ENCODE measurements around the gene ZC3H7A.

Gene ZC3H7A

DNA sequence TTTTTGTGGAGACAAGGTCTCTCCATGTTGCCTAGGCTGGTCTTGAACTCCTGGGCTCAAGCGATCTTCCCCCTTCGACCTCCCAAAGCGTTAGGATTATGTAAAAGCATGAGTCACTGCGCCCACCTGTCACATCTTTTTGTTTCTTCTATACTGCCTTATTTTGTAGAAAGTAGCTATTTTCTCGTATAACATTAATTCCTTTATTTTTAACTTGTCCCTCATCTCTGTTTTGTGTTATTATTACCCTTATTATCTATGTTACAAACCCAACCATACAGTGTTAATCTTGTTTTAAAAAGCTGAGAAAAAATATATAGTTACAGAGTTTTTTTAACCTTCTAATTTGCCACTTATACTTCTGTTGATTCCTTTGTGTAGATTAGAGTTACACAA is 53.0 kb downstream of the ZC3H7A start:
- Mint-ChIP-seq H3K27ac (peak overlapping the region; percentile 95), H3K4me3 (peak overlapping the region; percentile 90), H3K27me3 (ENCODE audit: low read depth) (no peaks in the 10 kb centered on the region), H3K36me3 (ENCODE audit: low read depth) (peaks cover 28% of the 10 kb centered on the region), H3K9me3 (no peaks in the 10 kb centered on the region), H3K4me1 (ENCODE audit: low read depth) (peaks cover 38% of the 10 kb centered on the region)
- DNase-seq (ENCODE audit: low spot score), result no peak

DNA sequence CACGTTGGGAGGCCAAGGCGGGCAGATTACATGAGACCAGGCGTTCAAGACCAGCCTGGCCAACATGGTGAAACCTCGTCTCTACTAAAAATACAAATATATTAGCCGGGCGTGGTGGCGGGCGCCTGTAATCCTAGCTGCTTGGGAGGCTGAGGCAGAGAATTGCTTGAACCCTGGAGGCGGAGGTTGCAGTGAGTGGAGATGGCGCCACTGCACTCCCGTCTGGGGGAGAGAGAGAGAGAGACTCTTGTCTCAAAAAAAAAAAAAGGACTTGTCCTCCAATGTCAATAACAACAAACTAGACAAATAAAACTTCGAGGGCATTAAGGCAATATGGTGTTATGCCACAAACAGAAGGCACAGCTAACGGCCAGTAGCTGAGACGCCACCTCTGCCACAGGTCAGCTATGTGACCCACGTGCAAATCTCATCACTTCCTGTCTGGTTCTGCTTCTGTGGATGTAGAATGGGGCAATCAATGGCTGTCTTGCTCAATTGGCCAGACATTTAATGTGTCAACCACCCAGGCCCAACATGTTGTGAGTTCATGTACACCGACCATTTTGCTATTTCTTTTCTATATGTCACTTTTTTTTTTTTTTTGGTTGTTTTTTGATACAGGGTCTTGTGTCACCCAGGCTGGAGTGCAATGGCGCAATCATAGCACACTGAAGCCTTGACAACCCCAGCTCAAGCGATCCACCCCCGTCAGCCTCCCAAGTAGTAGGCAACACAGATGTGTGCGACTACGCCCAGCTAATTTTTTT is 53.6 kb downstream of the ZC3H7A start:
- DNase-seq (ENCODE audit: low spot score), result no peak
- Mint-ChIP-seq H3K36me3 (ENCODE audit: low read depth) (peaks cover 30% of the 10 kb centered on the region), H3K27ac (peak overlapping the region; percentile 95), H3K4me1 (ENCODE audit: low read depth) (peaks cover 43% of the 10 kb centered on the region), H3K4me3 (peak overlapping the region; percentile 90), H3K9me3 (no peaks in the 10 kb centered on the region), H3K27me3 (ENCODE audit: low read depth) (no peaks in the 10 kb centered on the region)

DNA sequence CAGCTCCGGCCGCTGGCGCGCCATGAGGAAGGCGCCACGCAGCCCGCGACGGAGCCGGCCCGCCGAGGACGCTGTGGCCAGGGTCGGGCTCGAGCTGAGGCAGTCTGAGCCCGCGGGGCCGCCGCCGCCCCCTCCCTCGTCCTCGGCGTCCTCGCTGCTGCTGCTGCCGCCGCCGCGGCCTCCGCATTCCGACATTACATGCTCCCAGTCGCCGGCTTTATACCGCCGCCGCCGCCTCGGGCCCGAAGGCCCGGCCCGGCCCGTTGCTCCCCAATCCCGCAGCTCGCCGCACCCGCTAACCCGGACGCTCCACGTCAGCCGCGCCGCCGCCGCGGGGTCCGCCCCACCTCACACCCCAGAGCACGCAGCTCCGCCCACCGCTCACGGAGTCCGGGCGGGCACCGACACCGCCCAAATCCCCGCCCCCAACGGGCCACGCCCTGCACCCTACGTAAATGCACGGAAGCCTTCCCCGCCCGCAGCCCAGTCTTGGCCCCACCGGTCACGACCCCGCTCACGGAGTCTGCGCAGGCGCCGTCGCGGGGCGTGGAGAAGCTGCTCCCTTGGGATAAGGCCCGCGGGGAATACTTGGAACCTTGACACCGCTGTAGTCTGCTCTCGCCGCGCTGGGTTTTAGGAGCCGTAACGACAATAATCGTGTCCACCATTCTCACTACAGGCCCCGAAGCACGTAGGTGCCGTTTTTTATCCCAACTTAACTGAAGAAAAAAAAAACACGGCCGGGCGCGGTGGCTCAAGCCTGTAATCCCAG is 54.3 kb downstream of the ZC3H7A start, which contains the start of gene TXNDC11:
TSS of gene TXNDC11 (minus strand) at position 322 of the 772 bp plus-strand sequence. CDS start at position 195, 127 bp downstream.
- H3K27me3 Mint-ChIP-seq (ENCODE audit: low read depth), result no peaks in the 10 kb centered on the region
- DNase-seq (ENCODE audit: low spot score), result peak; percentile 99
- H3K9me3 Mint-ChIP-seq, result no peaks in the 10 kb centered on the region
- peak within 1 kb of the TSS; percentile 98 for H3K4me3 Mint-ChIP-seq
- peaks cover 31% of the 10 kb centered on the region for H3K36me3 Mint-ChIP-seq (ENCODE audit: low read depth)
- peak within 1 kb of the TSS; percentile 98 for H3K27ac Mint-ChIP-seq
- H3K4me1 Mint-ChIP-seq (ENCODE audit: low read depth), result peaks cover 46% of the 10 kb centered on the region

DNA sequence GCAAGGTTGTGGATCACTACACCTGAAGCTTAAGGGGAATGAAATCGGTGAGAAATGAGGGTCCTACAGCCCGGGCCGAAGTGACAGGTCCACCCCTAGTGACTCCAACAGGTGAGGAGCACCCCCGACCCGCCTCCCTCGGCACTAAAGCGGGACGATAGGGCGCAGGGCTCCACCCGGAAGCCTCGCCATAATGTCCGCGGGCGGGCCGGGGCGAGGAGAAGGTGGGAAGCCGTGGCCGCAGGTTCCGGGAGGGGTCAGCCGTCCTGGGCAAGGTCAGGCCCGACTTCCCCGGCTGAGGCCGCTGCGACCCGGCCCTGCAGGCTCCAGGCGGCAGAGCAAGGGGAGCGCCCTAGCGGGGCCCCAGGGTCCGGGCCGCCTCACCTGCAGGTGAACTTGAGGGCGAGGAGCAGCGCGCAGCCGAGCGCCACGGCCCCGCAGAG is 54.9 kb downstream of the ZC3H7A start:
- Mint-ChIP-seq H3K36me3 (ENCODE audit: low read depth) (peaks cover 34% of the 10 kb centered on the region), H3K27ac (peak overlapping the region; percentile 98), H3K9me3 (no peaks in the 10 kb centered on the region), H3K4me1 (ENCODE audit: low read depth) (peaks cover 49% of the 10 kb centered on the region), H3K4me3 (peak overlapping the region; percentile 98), H3K27me3 (ENCODE audit: low read depth) (no peaks in the 10 kb centered on the region)
- DNase-seq (ENCODE audit: low spot score), result peak; percentile 47

DNA sequence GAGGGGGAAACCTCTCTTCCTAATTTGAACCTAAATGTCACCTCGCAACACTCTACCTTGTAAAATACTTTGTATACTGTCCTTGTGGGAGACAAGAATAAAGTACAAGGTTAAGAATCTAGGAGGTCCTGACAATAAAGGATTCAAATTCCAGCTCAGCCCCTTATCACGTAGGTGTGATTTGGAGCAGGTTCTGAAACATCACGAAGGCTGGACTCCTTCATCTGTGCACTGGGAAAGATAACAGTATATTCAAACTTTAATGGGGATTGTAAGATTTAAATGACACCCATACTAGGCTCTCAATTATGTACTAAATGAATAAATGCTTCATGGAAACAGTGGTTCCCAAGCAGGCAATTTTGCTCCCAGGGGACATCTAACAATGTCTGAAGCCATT is 56.5 kb downstream of the ZC3H7A start:
- H3K4me1 Mint-ChIP-seq (ENCODE audit: low read depth), result peaks cover 59% of the 10 kb centered on the region
- no peaks in the 10 kb centered on the region for H3K9me3 Mint-ChIP-seq

DNA sequence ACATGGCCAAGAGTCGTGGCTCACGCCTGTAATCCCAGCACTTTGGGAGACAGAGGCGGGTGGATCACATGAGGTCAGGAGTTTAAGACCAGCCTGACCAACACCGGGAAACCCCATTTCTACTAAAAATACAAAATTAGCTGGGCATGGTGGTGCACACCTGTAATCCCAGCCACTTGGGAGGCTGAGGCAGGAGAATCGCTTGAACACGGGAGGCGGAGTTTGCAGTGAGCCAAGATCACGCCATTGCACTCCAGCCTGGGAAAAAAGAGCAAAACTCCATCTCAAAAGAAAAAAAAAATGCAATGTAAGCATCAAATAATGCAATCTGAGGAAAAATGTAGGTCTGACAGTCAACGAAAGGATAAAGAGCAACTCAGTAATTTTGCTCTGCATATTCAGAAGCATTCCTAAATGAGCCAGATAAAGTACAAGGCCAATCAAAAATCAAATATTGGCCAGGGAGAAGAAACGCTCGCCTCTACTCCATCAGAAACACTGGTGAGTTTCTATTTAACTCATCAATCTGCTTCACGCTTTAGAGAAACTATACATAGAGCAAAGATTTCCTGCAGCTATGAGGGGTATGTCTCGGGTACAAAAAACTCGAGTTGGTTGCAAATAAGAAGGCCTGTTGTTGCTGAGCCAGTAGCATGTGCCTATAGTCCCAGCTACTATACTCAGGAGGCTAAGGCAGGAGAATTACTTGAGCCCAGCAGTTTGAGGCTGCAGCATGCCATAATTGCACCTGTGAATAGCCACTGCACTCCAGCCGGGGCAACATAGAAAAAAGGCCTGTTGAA is 58.1 kb downstream of the ZC3H7A start:
- Mint-ChIP-seq H3K9me3 (no peaks in the 10 kb centered on the region), H3K27ac (peak overlapping the region; percentile 51)

More for the DNA sequence above, 56.5 kb downstream of the ZC3H7A start:
- H3K27ac Mint-ChIP-seq, result peak overlapping the region; percentile 98
- no peak for DNase-seq (ENCODE audit: low spot score)
- peak overlapping the region; percentile 98 for H3K4me3 Mint-ChIP-seq
- peaks cover 48% of the 10 kb centered on the region for H3K36me3 Mint-ChIP-seq (ENCODE audit: low read depth)
- no peaks in the 10 kb centered on the region for H3K27me3 Mint-ChIP-seq (ENCODE audit: low read depth)

DNA sequence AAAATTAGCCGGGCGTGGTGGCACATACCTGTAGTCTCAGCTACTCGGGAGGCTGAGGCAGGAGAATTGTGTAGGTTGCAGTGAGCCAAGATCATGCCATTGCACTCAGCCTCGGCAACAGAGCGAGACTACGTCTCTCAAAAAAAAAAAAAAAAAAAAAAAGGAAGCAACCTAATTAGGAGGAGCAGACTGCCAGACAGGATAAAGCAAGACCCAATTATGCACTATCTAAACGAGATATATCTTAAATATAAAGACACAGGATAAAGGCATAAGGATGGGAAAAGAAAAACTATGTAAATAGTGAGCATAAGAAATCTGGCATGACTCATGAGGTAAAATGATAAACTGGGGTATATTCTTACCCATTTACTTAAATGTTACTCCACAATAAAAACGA is 59.3 kb downstream of the ZC3H7A start:
- Mint-ChIP-seq H3K4me3 (no peak overlapping the region), H3K27ac (no peak overlapping the region), H3K36me3 (ENCODE audit: low read depth) (peaks cover 65% of the 10 kb centered on the region), H3K9me3 (no peaks in the 10 kb centered on the region), H3K27me3 (ENCODE audit: low read depth) (no peaks in the 10 kb centered on the region), H3K4me1 (ENCODE audit: low read depth) (peaks cover 66% of the 10 kb centered on the region)
- DNase-seq (ENCODE audit: low spot score), result no peak

More for the DNA sequence above, 58.1 kb downstream of the ZC3H7A start:
- H3K4me3 Mint-ChIP-seq, result peak overlapping the region; percentile 98
- H3K27me3 Mint-ChIP-seq (ENCODE audit: low read depth), result no peaks in the 10 kb centered on the region
- peaks cover 66% of the 10 kb centered on the region for H3K4me1 Mint-ChIP-seq (ENCODE audit: low read depth)
- DNase-seq (ENCODE audit: low spot score), result no peak
- H3K36me3 Mint-ChIP-seq (ENCODE audit: low read depth), result peaks cover 57% of the 10 kb centered on the region

DNA sequence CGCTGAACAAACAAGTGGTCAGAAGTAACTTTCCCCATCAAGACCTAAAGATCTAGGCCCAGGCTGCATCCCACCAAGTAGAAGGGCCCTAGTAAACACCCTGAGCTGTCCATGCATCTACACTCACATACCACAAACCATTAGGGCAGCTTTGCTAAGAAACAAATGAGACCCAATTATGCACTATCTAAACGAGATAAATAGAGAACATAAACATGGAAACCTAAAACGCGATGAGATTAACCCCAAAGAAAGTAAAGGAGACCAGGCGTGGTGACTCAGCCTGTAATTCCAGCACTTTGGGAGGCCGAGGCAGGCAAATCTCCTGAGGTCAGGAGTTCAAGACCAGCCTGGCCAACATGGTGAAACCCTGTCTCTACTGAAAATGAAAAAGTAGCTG is 60.2 kb downstream of the ZC3H7A start:
- Mint-ChIP-seq H3K27me3 (ENCODE audit: low read depth) (no peaks in the 10 kb centered on the region), H3K4me1 (ENCODE audit: low read depth) (peaks cover 73% of the 10 kb centered on the region), H3K4me3 (no peak overlapping the region), H3K27ac (no peak overlapping the region), H3K36me3 (ENCODE audit: low read depth) (peaks cover 72% of the 10 kb centered on the region), H3K9me3 (no peaks in the 10 kb centered on the region)
- no peak for DNase-seq (ENCODE audit: low spot score)

DNA sequence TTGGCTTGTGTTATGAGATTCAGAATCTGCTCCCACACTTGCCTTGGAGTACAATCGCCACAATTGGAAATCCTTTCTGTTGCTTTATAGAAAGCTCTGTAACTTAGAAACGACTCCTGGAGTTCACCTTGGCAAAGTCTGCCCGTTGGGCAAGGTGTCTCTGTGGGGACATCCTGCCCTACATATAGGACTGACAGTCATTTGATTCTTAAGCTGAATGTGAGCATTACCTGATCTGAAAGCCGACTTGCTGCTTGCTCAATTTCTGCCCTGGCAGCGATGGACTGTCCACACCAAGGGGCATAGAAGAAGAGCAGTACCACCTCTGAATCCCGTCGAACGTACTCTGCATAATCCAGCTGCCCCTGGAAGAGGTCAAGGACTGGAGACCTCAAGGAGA is 61.3 kb downstream of the ZC3H7A start:
- peaks cover 73% of the 10 kb centered on the region for H3K4me1 Mint-ChIP-seq (ENCODE audit: low read depth)

DNA sequence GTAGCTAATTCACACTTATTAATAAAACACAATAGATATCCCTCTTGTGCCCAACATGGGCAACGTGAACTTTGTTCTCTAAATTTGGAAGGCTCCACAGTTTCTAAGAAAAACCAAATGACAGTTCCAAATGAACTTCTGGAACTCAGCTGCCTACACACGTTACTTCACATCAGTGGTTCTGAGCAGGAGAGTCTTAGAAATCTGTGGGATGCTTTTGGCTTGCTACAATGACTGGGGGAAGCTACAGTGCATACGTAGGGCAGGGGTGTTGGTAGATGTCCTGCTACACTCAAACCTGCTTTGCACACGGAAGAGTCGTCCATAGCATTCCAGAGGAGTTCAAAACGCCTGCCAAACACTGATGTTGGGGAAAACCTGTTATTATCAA is 62.4 kb downstream of the ZC3H7A start:
- H3K27ac Mint-ChIP-seq, result peak overlapping the region; percentile 81
- H3K27me3 Mint-ChIP-seq (ENCODE audit: low read depth), result no peaks in the 10 kb centered on the region
- H3K9me3 Mint-ChIP-seq, result no peaks in the 10 kb centered on the region
- H3K36me3 Mint-ChIP-seq (ENCODE audit: low read depth), result peaks cover 73% of the 10 kb centered on the region
- H3K4me3 Mint-ChIP-seq, result peak overlapping the region; percentile 38
- DNase-seq (ENCODE audit: low spot score), result no peak
- peaks cover 71% of the 10 kb centered on the region for H3K4me1 Mint-ChIP-seq (ENCODE audit: low read depth)

More for the DNA sequence above, 61.3 kb downstream of the ZC3H7A start:
- Mint-ChIP-seq H3K4me3 (no peak overlapping the region), H3K27ac (no peak overlapping the region), H3K9me3 (no peaks in the 10 kb centered on the region), H3K36me3 (ENCODE audit: low read depth) (peaks cover 72% of the 10 kb centered on the region), H3K27me3 (ENCODE audit: low read depth) (no peaks in the 10 kb centered on the region)
- no peak for DNase-seq (ENCODE audit: low spot score)

DNA sequence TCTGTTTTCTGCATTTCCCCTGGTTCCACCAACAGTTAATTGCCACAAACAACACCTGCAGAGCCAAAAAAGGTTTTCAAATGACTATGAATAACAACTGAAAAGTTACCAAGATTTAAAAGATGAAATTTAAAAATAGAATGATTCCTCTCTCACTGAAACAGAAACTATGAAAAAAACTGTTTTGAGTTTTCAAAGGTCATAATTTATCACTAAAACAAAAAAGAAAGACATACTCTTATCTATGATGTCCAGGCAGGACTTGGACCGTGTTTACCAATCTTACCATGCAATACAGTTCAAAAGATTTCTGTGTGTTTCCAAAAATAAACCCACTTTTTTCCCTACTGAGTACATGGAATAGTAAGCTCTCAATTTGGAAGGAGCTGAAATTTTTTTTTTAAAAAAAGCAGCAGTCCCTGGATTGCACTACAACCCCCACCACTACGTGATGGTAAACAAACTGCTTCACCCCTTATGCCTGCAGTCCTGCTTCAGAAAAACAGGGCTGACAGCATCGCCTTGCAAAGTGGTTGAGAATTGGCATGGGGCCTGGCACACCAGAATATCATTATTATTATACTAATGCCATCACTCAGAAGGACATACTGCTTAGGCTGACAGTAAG is 62.9 kb downstream of the ZC3H7A start:
- no peak for DNase-seq (ENCODE audit: low spot score)
- Mint-ChIP-seq H3K9me3 (no peaks in the 10 kb centered on the region), H3K4me3 (peak overlapping the region; percentile 49), H3K27me3 (ENCODE audit: low read depth) (no peaks in the 10 kb centered on the region), H3K27ac (peak overlapping the region; percentile 81), H3K4me1 (ENCODE audit: low read depth) (peaks cover 71% of the 10 kb centered on the region), H3K36me3 (ENCODE audit: low read depth) (peaks cover 73% of the 10 kb centered on the region)

DNA sequence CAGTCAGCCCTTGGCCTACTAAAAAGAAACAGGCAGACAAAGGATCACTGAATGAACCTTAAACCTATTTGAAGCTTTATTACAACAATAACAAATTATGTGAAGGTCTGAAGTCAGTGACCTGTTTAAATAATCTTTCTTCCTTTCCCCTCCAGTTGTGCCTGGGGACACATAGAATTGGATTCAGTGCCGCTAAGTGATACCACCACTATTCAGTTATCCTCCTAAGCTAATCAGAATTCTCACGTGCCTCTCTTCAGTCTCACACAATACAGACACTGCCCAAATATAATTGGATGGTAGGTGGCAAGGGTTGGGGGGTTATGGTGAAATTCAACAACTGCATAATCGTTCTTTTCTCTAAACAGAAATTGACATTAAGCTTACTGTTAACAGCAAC is 65.8 kb downstream of the ZC3H7A start:
- no peaks in the 10 kb centered on the region for H3K9me3 Mint-ChIP-seq
- H3K36me3 Mint-ChIP-seq (ENCODE audit: low read depth), result peaks cover 67% of the 10 kb centered on the region
- H3K4me3 Mint-ChIP-seq, result no peak overlapping the region
- H3K4me1 Mint-ChIP-seq (ENCODE audit: low read depth), result peaks cover 65% of the 10 kb centered on the region
- no peaks in the 10 kb centered on the region for H3K27me3 Mint-ChIP-seq (ENCODE audit: low read depth)
- no peak for DNase-seq (ENCODE audit: low spot score)
- peak overlapping the region; percentile 24 for H3K27ac Mint-ChIP-seq

DNA sequence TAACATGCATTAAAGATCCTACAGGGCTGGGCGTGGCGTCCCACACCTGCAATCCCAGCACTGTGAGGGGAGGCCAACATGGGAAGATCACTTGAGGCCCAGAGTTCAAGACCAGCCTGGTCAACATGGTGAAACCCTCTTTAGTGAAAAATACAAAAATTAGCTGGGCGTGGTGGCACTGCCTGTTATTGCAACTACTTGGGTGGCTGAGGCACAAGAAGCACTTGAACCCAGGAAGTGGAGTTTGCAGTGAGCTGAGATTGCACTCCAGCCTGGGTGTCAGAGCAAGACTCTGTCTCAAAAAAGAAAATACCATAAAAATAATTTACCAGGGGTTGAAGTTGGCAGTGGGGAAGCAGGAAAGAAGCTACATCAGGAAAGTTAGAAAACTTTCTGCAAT is 67.3 kb downstream of the ZC3H7A start:
- DNase-seq (ENCODE audit: low spot score), result no peak
- peaks cover 61% of the 10 kb centered on the region for H3K36me3 Mint-ChIP-seq (ENCODE audit: low read depth)
- no peaks in the 10 kb centered on the region for H3K9me3 Mint-ChIP-seq
- H3K4me3 Mint-ChIP-seq, result no peak overlapping the region
- peaks cover 54% of the 10 kb centered on the region for H3K4me1 Mint-ChIP-seq (ENCODE audit: low read depth)
- peak overlapping the region; percentile 66 for H3K27ac Mint-ChIP-seq
- no peaks in the 10 kb centered on the region for H3K27me3 Mint-ChIP-seq (ENCODE audit: low read depth)
